ENCODE data around the gene LHX3.

LHX3 gene

GRCh38 chr9:136187197-136187596 lies 17.7 kb downstream of the LHX3 start:
- H3K4me1 ChIP-seq (ENCODE audit: control extremely low read depth in 1 of 4, control insufficient read depth in 4 of 4, insufficient read depth in 4 of 4, low read length in 3 of 4), result no peaks in the 10 kb centered on the region
- DNase-seq, result no peak
- POLR2A ChIA-PET, result no interaction called here
- no peak overlapping the region for H3K27ac ChIP-seq (ENCODE audit: insufficient read depth in 1 of 2, low read depth in 1 of 2, low read length in 2 of 2, poor library complexity in 1 of 2, severe bottlenecking in 2 of 2)
- H3K9me3 ChIP-seq (ENCODE audit: control extremely low read depth in 1 of 5, control insufficient read depth in 4 of 5, insufficient read depth in 2 of 5, low read depth in 1 of 5, low read length in 4 of 5), result no peaks in the 10 kb centered on the region
- 97% methylated on average over 16 of the region's 18 CpGs for WGBS (ENCODE audit: insufficient coverage)
- CTCF ChIA-PET, result interaction anchor here (1.2 to 1.7 kb wide), 3 partner anchors 12 to 42 kb away, joined by 3 to 5 read pairs (median 4); no protein-coding TSS in a partner anchor
- peaks cover 0 to 78% (median 20%) of the 10 kb centered on the region in 5 experiments for H3K27me3 ChIP-seq (replicated peaks in 2 of 5; ENCODE audit: control insufficient read depth in 4 of 5, insufficient read depth in 5 of 5, low read length in 4 of 5)
- H3K4me3 ChIP-seq (ENCODE audit: control insufficient read depth in 1 of 7, extremely low read depth in 1 of 7, insufficient read depth in 4 of 7, low read depth in 2 of 7, low read length in 6 of 7), result no peak overlapping the region
- H3K36me3 ChIP-seq (ENCODE audit: control insufficient read depth in 4 of 4, insufficient read depth in 4 of 4, low read length in 3 of 4), result no peaks in the 10 kb centered on the region

- POLR2A ChIA-PET, result no interaction called here
- CTCF ChIA-PET, result interaction anchor here (1.2 to 1.7 kb wide), 2 partner anchors 11 to 15 kb away, joined by 4 to 5 read pairs; no protein-coding TSS in a partner anchor
- H3K36me3 ChIP-seq (ENCODE audit: control insufficient read depth in 4 of 4, insufficient read depth in 4 of 4, low read length in 3 of 4), result no peaks in the 10 kb centered on the region
- peaks cover 0 to 72% (median 19%) of the 10 kb centered on the region in 5 experiments for H3K27me3 ChIP-seq (replicated peaks in 2 of 5; ENCODE audit: control insufficient read depth in 4 of 5, insufficient read depth in 5 of 5, low read length in 4 of 5)
- no peaks in the 10 kb centered on the region for H3K9me3 ChIP-seq (ENCODE audit: control extremely low read depth in 1 of 5, control insufficient read depth in 4 of 5, insufficient read depth in 2 of 5, low read depth in 1 of 5, low read length in 4 of 5)
- DNase-seq, result no peak
- H3K4me1 ChIP-seq (ENCODE audit: control extremely low read depth in 1 of 4, control insufficient read depth in 4 of 4, insufficient read depth in 4 of 4, low read length in 3 of 4), result no peaks in the 10 kb centered on the region
- no peak overlapping the region for H3K4me3 ChIP-seq (ENCODE audit: control insufficient read depth in 1 of 7, extremely low read depth in 1 of 7, insufficient read depth in 4 of 7, low read depth in 2 of 7, low read length in 6 of 7)
- H3K27ac ChIP-seq (ENCODE audit: insufficient read depth in 1 of 2, low read depth in 1 of 2, low read length in 2 of 2, poor library complexity in 1 of 2, severe bottlenecking in 2 of 2), result no peak overlapping the region
- WGBS (ENCODE audit: insufficient coverage), result 82% methylated on average over 14 of the region's 14 CpGs
These were observed 18.5 kb downstream of the LHX3 start for GRCh38 chr9:136186386-136186785.

GRCh38 chr9:136185596-136186366 lies 19.1 kb downstream of the LHX3 start:
- no peak overlapping the region for H3K27ac ChIP-seq (ENCODE audit: insufficient read depth in 1 of 2, low read depth in 1 of 2, low read length in 2 of 2, poor library complexity in 1 of 2, severe bottlenecking in 2 of 2)
- POLR2A ChIA-PET, result no interaction called here
- no peak overlapping the region for H3K4me3 ChIP-seq (ENCODE audit: control insufficient read depth in 1 of 7, extremely low read depth in 1 of 7, insufficient read depth in 4 of 7, low read depth in 2 of 7, low read length in 6 of 7)
- H3K9me3 ChIP-seq (ENCODE audit: control extremely low read depth in 1 of 5, control insufficient read depth in 4 of 5, insufficient read depth in 2 of 5, low read depth in 1 of 5, low read length in 4 of 5), result no peaks in the 10 kb centered on the region
- H3K27me3 ChIP-seq (replicated peaks in 2 of 5; ENCODE audit: control insufficient read depth in 4 of 5, insufficient read depth in 5 of 5, low read length in 4 of 5), result peaks cover 0 to 66% (median 15%) of the 10 kb centered on the region in 5 experiments
- no peaks in the 10 kb centered on the region for H3K4me1 ChIP-seq (ENCODE audit: control extremely low read depth in 1 of 4, control insufficient read depth in 4 of 4, insufficient read depth in 4 of 4, low read length in 3 of 4)
- no peaks in the 10 kb centered on the region for H3K36me3 ChIP-seq (ENCODE audit: control insufficient read depth in 4 of 4, insufficient read depth in 4 of 4, low read length in 3 of 4)
- DNase-seq, result no peak
- CTCF ChIA-PET, result interaction anchor here (1.2 to 1.7 kb wide), 2 partner anchors 10 to 14 kb away, joined by 4 to 5 read pairs; no protein-coding TSS in a partner anchor
- 77% methylated on average over 26 of the region's 32 CpGs for WGBS (ENCODE audit: insufficient coverage)

GRCh38 chr9:136185066-136185465 lies 19.9 kb downstream of the LHX3 start:
- no peaks in the 10 kb centered on the region for H3K4me1 ChIP-seq (ENCODE audit: control extremely low read depth in 1 of 4, control insufficient read depth in 4 of 4, insufficient read depth in 4 of 4, low read length in 3 of 4)
- H3K27me3 ChIP-seq (replicated peaks in 2 of 5; ENCODE audit: control insufficient read depth in 4 of 5, insufficient read depth in 5 of 5, low read length in 4 of 5), result peaks cover 0 to 64% (median 11%) of the 10 kb centered on the region in 5 experiments
- no peak for DNase-seq
- CTCF ChIA-PET, result no interaction called here
- H3K9me3 ChIP-seq (ENCODE audit: control extremely low read depth in 1 of 5, control insufficient read depth in 4 of 5, insufficient read depth in 2 of 5, low read depth in 1 of 5, low read length in 4 of 5), result no peaks in the 10 kb centered on the region
- no peak overlapping the region for H3K27ac ChIP-seq (ENCODE audit: insufficient read depth in 1 of 2, low read depth in 1 of 2, low read length in 2 of 2, poor library complexity in 1 of 2, severe bottlenecking in 2 of 2)
- POLR2A ChIA-PET, result no interaction called here
- H3K4me3 ChIP-seq (ENCODE audit: control insufficient read depth in 1 of 7, extremely low read depth in 1 of 7, insufficient read depth in 4 of 7, low read depth in 2 of 7, low read length in 6 of 7), result no peak overlapping the region
- H3K36me3 ChIP-seq (ENCODE audit: control insufficient read depth in 4 of 4, insufficient read depth in 4 of 4, low read length in 3 of 4), result no peaks in the 10 kb centered on the region
- WGBS (ENCODE audit: insufficient coverage), result 66% methylated on average over 15 of the region's 19 CpGs

- ChIA-PET CTCF (interaction anchor here (0.9 kb wide), 1 partner anchor 32 kb away, joined by 3 read pairs; no protein-coding TSS in a partner anchor), POLR2A (no interaction called here)
- Histone ChIP-seq H3K36me3 (ENCODE audit: control insufficient read depth in 4 of 4, insufficient read depth in 4 of 4, low read length in 3 of 4) (no peaks in the 10 kb centered on the region), H3K4me1 (ENCODE audit: control extremely low read depth in 1 of 4, control insufficient read depth in 4 of 4, insufficient read depth in 4 of 4, low read length in 3 of 4) (no peaks in the 10 kb centered on the region), H3K27me3 (replicated peaks in 2 of 5; ENCODE audit: control insufficient read depth in 4 of 5, insufficient read depth in 5 of 5, low read length in 4 of 5) (peaks cover 0 to 60% (median 15%) of the 10 kb centered on the region in 5 experiments), H3K27ac (ENCODE audit: insufficient read depth in 1 of 2, low read depth in 1 of 2, low read length in 2 of 2, poor library complexity in 1 of 2, severe bottlenecking in 2 of 2) (no peak overlapping the region), H3K4me3 (ENCODE audit: control insufficient read depth in 1 of 7, extremely low read depth in 1 of 7, insufficient read depth in 4 of 7, low read depth in 2 of 7, low read length in 6 of 7) (no peak overlapping the region), H3K9me3 (ENCODE audit: control extremely low read depth in 1 of 5, control insufficient read depth in 4 of 5, insufficient read depth in 2 of 5, low read depth in 1 of 5, low read length in 4 of 5) (no peaks in the 10 kb centered on the region)
- 93% methylated on average over 14 of the region's 18 CpGs for WGBS (ENCODE audit: insufficient coverage)
- no peak for DNase-seq
These were observed 22.0 kb downstream of the LHX3 start for GRCh38 chr9:136182850-136183422.

DNA sequence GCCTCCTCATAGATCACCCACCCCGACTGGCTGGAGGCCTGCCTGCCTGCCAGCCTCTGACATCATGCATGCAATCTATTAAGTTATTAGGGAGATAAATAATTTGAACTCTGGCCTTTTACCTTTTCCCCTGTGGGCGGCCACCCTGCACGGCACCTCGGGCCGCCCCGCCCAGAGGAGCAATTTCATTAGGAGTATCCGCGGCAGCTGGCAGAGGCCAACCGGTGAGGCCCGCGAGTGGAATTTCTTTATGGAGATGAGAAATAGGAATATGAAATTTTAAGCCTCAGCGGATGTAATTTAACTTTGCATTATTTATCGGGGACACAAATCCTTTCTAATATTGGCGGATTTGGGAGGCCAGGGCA lies 22.5 kb downstream of the LHX3 start:
- H3K27me3 ChIP-seq (replicated peaks in 2 of 5; ENCODE audit: control insufficient read depth in 4 of 5, insufficient read depth in 5 of 5, low read length in 4 of 5), result peaks cover 0 to 54% (median 15%) of the 10 kb centered on the region in 5 experiments

More for the DNA sequence above, 22.5 kb downstream of the LHX3 start:
- Histone ChIP-seq H3K4me3 (ENCODE audit: control insufficient read depth in 1 of 7, extremely low read depth in 1 of 7, insufficient read depth in 4 of 7, low read depth in 2 of 7, low read length in 6 of 7) (no peak overlapping the region), H3K9me3 (ENCODE audit: control extremely low read depth in 1 of 5, control insufficient read depth in 4 of 5, insufficient read depth in 2 of 5, low read depth in 1 of 5, low read length in 4 of 5) (no peaks in the 10 kb centered on the region), H3K36me3 (ENCODE audit: control insufficient read depth in 4 of 4, insufficient read depth in 4 of 4, low read length in 3 of 4) (no peaks in the 10 kb centered on the region), H3K27ac (ENCODE audit: insufficient read depth in 1 of 2, low read depth in 1 of 2, low read length in 2 of 2, poor library complexity in 1 of 2, severe bottlenecking in 2 of 2) (no peak overlapping the region), H3K4me1 (ENCODE audit: control extremely low read depth in 1 of 4, control insufficient read depth in 4 of 4, insufficient read depth in 4 of 4, low read length in 3 of 4) (no peaks in the 10 kb centered on the region)
- DNase-seq, result no peak
- POLR2A ChIA-PET, result no interaction called here
- CTCF ChIA-PET, result interaction anchor here (0.9 kb wide), 1 partner anchor 32 kb away, joined by 3 read pairs; no protein-coding TSS in a partner anchor
- 100% methylated on average over 12 of the region's 14 CpGs for WGBS (ENCODE audit: insufficient coverage)

Data from common myeloid progenitor, CD34-positive (primary cell).